SU-DHL-6 (cell line): ENCODE results near the gene OSM.

Experiments used
- H2AFZ ChIP-seq: fragments of 200-600 bp; sonication (generic); 2 replicates; pipeline ENCODE4 v1.6.1; 2014; ENCODE audit warnings: low read depth, mild to moderate bottlenecking, moderate library complexity, mixed read lengths, antibody characterized with exemption, low read length; ENCODE audit not compliant: severe bottlenecking
- H3F3A ChIP-seq: fragments of 200-600 bp; shearing (Covaris generic); 2 replicates; pipeline ENCODE4 v1.6.0; 2016; ENCODE audit warnings: antibody characterized with exemption, mild to moderate bottlenecking; ENCODE audit not compliant: insufficient read depth
- H3K27ac ChIP-seq: fragments of 200-600 bp; sonication (generic); 2 replicates; pipeline ENCODE4 v1.5.1; 2016; ENCODE audit warnings: low read depth, mild to moderate bottlenecking, low read length, moderate library complexity, mixed read lengths
- H3K27me3 ChIP-seq: fragments of 200-600 bp; sonication (generic), shearing (Covaris generic); 2 replicates; pipeline ENCODE4 v1.6.0; 2014; ENCODE audit warnings: mild to moderate bottlenecking, low read length
- H3K36me3 ChIP-seq: fragments of 200-600 bp; sonication (generic); 2 replicates; pipeline ENCODE4 v1.6.1; 2014; ENCODE audit warnings: mild to moderate bottlenecking, low read length, mixed read lengths
- H3K4me2 ChIP-seq: fragments of 300-600, 200-600 bp; shearing (Covaris generic), sonication (generic); 2 replicates; pipeline ENCODE4 v1.6.0; 2014; ENCODE audit warnings: low read length, low read depth, mild to moderate bottlenecking; ENCODE audit not compliant: poor library complexity, severe bottlenecking
- H3K4me3 ChIP-seq: fragments of 200-600 bp; sonication (generic); 2 replicates; pipeline ENCODE4 v1.5.1; 2014; ENCODE audit warnings: antibody characterized with exemption, low read length, mild to moderate bottlenecking, mixed read lengths; ENCODE audit not compliant: insufficient read depth, poor library complexity, severe bottlenecking
- H3K79me2 ChIP-seq: fragments of 200-600 bp; sonication (generic); 2 replicates; pipeline ENCODE4 v1.6.1; 2014; ENCODE audit warnings: mild to moderate bottlenecking, low read length, moderate library complexity; ENCODE audit not compliant: insufficient read depth
- H3K9ac ChIP-seq: fragments of 200-600 bp; sonication (generic); 2 replicates; pipeline ENCODE4 v1.7.0; 2014; ENCODE audit warnings: mild to moderate bottlenecking, low read length
- H3K9me2 ChIP-seq: fragments of 200-600 bp; sonication (generic); replicated peaks from 2 replicates; pipeline ENCODE4 v1.6.1; 2014; ENCODE audit warnings: low read length; ENCODE audit not compliant: insufficient read depth
- H3K9me3 ChIP-seq: fragments of 200-600 bp; sonication (generic); 2 replicates; pipeline ENCODE4 v1.6.1; 2014; ENCODE audit warnings: low read length, mixed read lengths; ENCODE audit not compliant: insufficient read depth
- H4K20me1 ChIP-seq: fragments of 200-600 bp; sonication (generic); 2 replicates; pipeline ENCODE4 v1.6.1; 2014; ENCODE audit warnings: low read depth, mild to moderate bottlenecking, antibody characterized with exemption, low read length, moderate library complexity, mixed read lengths
- EZH2phosphoT487 ChIP-seq: fragments of 200-600 bp; sonication (generic), shearing (Covaris generic); conservative IDR thresholded peaks from 2 replicates; pipeline ENCODE4 v1.6.1; 2018; ENCODE audit warnings: mild to moderate bottlenecking, antibody characterized with exemption, low read length, moderate library complexity, mixed read lengths
- TF ChIP-seq, protein P1 (sequence below): fragments of 200-600 bp; sonication (generic); IDR thresholded peaks from one replicate; pipeline ENCODE4 v1.5.1; 2017; ENCODE audit warnings: antibody characterized with exemption, mild to moderate bottlenecking, low read length, moderate library complexity; ENCODE audit not compliant: insufficient read depth, poor library complexity, severe bottlenecking

The OSM gene

DNA sequence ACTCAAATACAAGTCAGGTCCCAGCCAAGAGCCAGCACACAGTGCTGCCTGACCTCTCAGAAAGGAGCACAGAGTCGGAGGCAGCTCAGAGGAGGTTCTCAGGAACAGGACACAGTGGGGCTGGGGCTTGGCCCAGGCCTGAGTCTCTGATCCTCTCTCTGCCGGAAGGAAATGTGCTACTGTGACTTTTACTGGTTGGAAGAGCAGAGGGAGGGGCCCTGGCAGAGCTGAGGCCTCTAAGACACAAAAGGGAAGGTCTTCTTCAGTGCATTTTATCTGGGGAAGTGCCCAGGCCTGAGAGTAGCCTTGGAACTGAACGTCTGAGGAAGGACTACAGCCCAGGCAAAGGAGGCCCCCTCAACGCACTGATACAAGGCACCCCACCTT, 38.9 kb upstream of the OSM start:
- Histone ChIP-seq H3K27me3 (no peaks in the 10 kb centered on the region), H3K79me2 (no peaks in the 10 kb centered on the region), H3K9me2 (no peaks in the 10 kb centered on the region), H3K9ac (no peak overlapping the region), H3K4me2 (no peak overlapping the region), H4K20me1 (no peaks in the 10 kb centered on the region), H3K4me3 (no peak overlapping the region), H2AFZ (no peak overlapping the region), H3F3A (no peaks in the 10 kb centered on the region), H3K9me3 (no peaks in the 10 kb centered on the region), H3K27ac (no peak overlapping the region), H3K36me3 (no peaks in the 10 kb centered on the region)
- TF ChIP-seq EZH2phosphoT487, result no peak
- TF ChIP-seq, protein P1, sequence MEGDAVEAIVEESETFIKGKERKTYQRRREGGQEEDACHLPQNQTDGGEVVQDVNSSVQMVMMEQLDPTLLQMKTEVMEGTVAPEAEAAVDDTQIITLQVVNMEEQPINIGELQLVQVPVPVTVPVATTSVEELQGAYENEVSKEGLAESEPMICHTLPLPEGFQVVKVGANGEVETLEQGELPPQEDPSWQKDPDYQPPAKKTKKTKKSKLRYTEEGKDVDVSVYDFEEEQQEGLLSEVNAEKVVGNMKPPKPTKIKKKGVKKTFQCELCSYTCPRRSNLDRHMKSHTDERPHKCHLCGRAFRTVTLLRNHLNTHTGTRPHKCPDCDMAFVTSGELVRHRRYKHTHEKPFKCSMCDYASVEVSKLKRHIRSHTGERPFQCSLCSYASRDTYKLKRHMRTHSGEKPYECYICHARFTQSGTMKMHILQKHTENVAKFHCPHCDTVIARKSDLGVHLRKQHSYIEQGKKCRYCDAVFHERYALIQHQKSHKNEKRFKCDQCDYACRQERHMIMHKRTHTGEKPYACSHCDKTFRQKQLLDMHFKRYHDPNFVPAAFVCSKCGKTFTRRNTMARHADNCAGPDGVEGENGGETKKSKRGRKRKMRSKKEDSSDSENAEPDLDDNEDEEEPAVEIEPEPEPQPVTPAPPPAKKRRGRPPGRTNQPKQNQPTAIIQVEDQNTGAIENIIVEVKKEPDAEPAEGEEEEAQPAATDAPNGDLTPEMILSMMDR, result no peak

DNA sequence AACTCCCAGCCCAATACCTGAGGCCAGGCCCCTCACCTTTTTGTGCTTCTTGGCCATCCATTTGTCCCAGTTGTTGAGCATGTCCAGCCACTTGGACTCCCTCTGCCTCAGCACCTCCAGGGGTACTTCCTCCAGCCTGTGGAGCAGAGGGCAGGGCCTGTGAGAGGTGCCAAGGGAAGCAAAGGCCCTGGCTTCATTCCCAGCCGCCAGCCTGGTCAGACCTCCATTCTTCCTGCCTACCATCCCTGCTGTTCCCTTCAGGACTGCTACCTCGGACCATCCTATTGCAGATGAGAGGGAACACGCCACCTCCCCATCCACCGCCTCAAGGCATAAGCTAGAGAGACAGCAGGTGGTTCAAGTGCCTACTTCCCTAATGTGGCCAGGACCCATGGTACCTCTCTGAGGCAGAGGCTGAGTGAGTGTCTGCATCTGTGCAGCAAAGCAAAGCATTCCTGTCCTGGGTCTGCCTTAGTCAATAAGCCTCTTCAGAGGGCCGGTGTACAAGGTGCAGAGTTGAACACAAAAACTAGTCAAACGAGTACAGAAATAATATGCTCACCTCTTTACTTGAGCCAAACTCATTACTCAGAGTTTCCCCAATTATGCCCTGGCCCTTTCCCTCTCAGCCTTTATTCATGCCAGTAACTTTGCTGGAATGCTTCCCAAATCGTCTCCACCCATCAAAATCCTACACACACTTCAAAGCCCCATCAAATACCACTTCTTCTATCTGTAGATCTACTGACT, 38.0 kb upstream of the OSM start:
- H3K36me3 ChIP-seq, result no peaks in the 10 kb centered on the region
- no peaks in the 10 kb centered on the region for H3K79me2 ChIP-seq
- no peaks in the 10 kb centered on the region for H3K9me3 ChIP-seq
- H3K27me3 ChIP-seq, result no peaks in the 10 kb centered on the region
- TF ChIP-seq, protein P1, result no peak
- no peak for TF ChIP-seq EZH2phosphoT487
- H4K20me1 ChIP-seq, result no peaks in the 10 kb centered on the region
- no peak overlapping the region for H3K4me2 ChIP-seq
- H3K9me2 ChIP-seq, result no peaks in the 10 kb centered on the region
- no peak overlapping the region for H3K4me3 ChIP-seq
- H3K9ac ChIP-seq, result no peak overlapping the region
- H3F3A ChIP-seq, result no peaks in the 10 kb centered on the region
- no peak overlapping the region for H3K27ac ChIP-seq
- no peak overlapping the region for H2AFZ ChIP-seq

DNA sequence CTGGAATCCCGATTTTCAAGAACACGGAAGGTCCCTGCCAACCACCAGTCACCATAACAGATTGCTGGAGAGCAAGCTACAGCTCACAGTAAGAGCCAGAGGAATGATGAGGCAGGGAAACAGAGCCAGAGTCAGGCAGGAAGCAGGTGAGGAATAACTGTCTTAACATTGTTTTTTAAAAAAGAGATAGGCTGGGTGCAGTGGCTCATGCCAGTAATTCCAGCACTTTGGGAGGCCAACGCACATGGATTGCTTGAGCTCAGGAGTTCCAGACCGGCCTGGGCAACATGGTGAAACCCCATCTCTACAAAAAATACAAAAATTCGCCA, 36.1 kb upstream of the OSM start:
- H3K79me2 ChIP-seq, result no peaks in the 10 kb centered on the region
- H3K9me3 ChIP-seq, result no peaks in the 10 kb centered on the region
- H3K4me2 ChIP-seq, result no peak overlapping the region
- no peak for TF ChIP-seq EZH2phosphoT487
- TF ChIP-seq, protein P1, result no peak
- no peak overlapping the region for H3K4me3 ChIP-seq
- no peak overlapping the region for H2AFZ ChIP-seq
- no peaks in the 10 kb centered on the region for H3K27me3 ChIP-seq
- H3K27ac ChIP-seq, result no peak overlapping the region
- no peaks in the 10 kb centered on the region for H3K36me3 ChIP-seq
- no peaks in the 10 kb centered on the region for H4K20me1 ChIP-seq
- H3F3A ChIP-seq, result no peaks in the 10 kb centered on the region
- no peaks in the 10 kb centered on the region for H3K9me2 ChIP-seq
- H3K9ac ChIP-seq, result no peak overlapping the region
